Activated T-cell treated with anti-CD3 and anti-CD28 coated beads, Interleukin-2, amount 50 U/mL, for 72 hours (primary cell): ENCODE measurements around the gene WWOX. TPM values are rescaled to one million over a fixed set of nuclear protein-coding genes. Genes with fewer than 3 reads are reported as not detected.

Experiments used
- ATAC-seq, 2 donors: fragments of 150-1000 bp; cut with Tn5 transposase; replicated peaks in 1 of 2; 2 replicates each; pipeline ENCODE4 v1.10.0; 2021; ENCODE audit warnings: moderate library complexity in 2 of 2, mild to moderate bottlenecking in 1 of 2
- DNase-seq, 2 donors: peaks; one replicate each; pipeline ENCODE4 v3.0.0; 2021 to 2022; ENCODE audit warnings: mixed read lengths in 1 of 2
- H3K27ac Mint-ChIP-seq: one replicate; pipeline ENCODE4 v1.8.0; 2022; ENCODE audit warnings: mild to moderate bottlenecking, moderate library complexity, mixed read lengths
- H3K27me3 Mint-ChIP-seq: one replicate; pipeline ENCODE4 v1.8.0; 2022; ENCODE audit warnings: low read depth, mixed read lengths
- H3K36me3 Mint-ChIP-seq, 2 donors: one replicate each; pipeline ENCODE4 v1.8.0; 2022; ENCODE audit warnings: mixed read lengths in 2 of 2, mild to moderate bottlenecking in 1 of 2; ENCODE audit not compliant: insufficient read depth in 2 of 2
- H3K4me1 Mint-ChIP-seq: one replicate; pipeline ENCODE4 v1.8.0; 2022; ENCODE audit warnings: low read depth, mixed read lengths
- H3K4me3 Mint-ChIP-seq, 2 donors: one replicate each; pipeline ENCODE4 v1.8.0; 2022; ENCODE audit warnings: mild to moderate bottlenecking in 2 of 2, mixed read lengths in 2 of 2, moderate library complexity in 2 of 2
- H3K9me3 Mint-ChIP-seq, 2 donors: one replicate each; pipeline ENCODE4 v1.8.0; 2022; ENCODE audit warnings: mixed read lengths in 2 of 2
- total RNA-seq, 2 donors: library from RNA; stranded (reverse); gene quantifications; one replicate each; pipeline ENCODE4 v1.2.3, GENCODE V29; 2022

Gene WWOX
- total RNA-seq, 2 donors from 2014 or later: 21.2 to 21.5 TPM

DNA sequence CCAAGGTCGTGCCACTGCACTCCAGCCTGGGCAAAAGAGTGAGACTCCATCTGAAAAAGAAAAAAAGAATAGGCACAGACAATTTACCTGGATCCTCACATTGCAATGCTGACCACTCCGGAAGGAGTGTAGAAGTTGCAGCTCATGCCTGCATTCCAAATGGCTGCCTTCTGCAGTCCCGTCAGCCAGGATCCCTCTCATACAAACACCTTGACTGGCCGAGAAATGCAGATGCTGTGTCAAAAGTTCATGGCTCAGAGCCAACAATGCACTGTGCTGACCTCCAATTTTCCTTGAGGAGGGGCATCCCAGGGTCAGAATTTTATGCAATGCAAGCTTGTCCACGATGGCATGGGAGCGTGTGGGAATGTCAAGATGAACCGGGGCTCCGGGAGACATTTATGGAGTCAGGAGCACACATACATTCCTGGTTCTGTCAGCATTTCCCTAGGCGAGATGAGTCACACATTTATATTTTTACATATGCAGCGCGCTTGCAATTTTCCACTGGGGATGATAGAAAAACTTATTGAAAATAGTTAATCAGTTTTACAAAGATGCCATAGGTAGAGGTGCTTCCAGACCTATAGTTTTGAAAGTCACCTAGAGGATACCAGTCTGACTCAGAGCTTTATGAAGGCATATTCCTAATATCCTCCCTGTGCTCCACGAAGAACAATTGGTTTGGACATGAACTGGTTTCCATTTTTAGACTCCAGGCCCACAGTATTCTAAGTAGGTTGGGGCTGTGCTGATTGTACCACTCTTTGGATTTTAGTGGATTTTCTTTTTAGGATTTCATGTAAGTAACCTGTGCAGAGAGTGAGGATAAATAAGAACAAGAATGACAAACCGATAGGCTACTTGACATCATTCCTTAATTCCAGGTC, 886.5 kb downstream of the WWOX start:
- H3K27ac Mint-ChIP-seq: no peak overlapping the region
- ATAC-seq (no peak), DNase-seq (no peak)
- no peak overlapping the region for H3K4me3 Mint-ChIP-seq
- H3K27me3 Mint-ChIP-seq: peaks cover 6% of the 10 kb centered on the region
- peaks cover 0 to 2% of the 10 kb centered on the region in 2 donors for H3K36me3 Mint-ChIP-seq
- H3K4me1 Mint-ChIP-seq: peaks cover 6% of the 10 kb centered on the region
- no peaks in the 10 kb centered on the region for H3K9me3 Mint-ChIP-seq

DNA sequence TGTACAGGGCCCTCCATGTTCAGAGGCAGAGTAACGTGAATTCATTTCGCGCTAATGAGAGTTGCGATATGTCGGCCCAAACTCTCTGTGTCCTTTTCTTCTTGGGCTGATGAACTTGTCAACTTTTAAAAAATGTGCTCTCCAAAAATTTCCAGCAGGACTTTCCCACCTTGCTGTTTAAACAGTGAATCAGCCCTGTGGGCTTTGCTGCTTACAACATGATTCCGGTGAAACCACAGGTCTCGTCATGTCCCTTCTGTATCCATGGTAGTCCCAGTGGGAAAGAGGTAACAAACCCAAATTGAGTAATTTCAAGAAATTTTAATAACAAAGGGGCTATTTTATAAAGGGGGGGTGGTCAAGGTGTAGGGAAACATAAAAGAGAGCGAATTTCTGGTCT, 888.2 kb downstream of the WWOX start:
- Mint-ChIP-seq H3K27me3 (peaks cover 6% of the 10 kb centered on the region), H3K4me1 (peaks cover 6% of the 10 kb centered on the region), H3K36me3 (peaks cover 0 to 2% of the 10 kb centered on the region in 2 donors), H3K4me3 (no peak overlapping the region), H3K9me3 (no peaks in the 10 kb centered on the region), H3K27ac (no peak overlapping the region)
- ATAC-seq: no peak
- DNase-seq: no peak

DNA sequence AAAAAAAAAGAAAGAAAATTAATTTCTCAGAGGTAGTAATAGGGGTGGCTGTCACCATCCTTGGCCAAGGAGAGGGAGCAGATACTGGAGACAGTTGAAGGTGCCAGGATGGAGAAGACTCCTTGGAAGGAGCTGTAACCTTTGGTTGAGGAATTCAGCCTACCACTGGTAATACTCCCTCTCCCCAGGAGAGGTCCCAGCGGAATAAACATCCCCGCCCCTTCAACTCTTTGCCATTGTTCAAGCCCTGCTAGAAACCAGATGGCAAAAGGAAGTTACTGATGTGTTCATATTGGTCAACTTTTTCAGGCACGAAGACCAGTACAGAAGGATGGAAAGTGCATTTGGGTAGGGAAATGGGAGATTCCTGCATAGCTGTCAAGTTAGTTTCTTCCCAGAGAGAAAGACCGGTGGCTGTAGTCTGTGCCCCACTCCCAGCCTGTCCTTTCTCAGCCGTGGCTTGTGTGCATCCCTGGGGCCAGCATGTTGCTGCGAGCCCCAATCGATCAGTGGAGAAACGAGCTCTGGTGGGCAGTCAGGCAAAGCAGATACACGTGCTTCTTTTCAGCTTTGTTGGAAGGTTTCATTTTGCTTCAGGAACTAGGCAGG, 889.0 kb downstream of the WWOX start:
- no peaks in the 10 kb centered on the region for H3K36me3 Mint-ChIP-seq
- DNase-seq (no peak), ATAC-seq (no peak)
- H3K27ac Mint-ChIP-seq: no peak overlapping the region
- no peak overlapping the region for H3K4me3 Mint-ChIP-seq
- no peaks in the 10 kb centered on the region for H3K9me3 Mint-ChIP-seq
- peaks cover 6% of the 10 kb centered on the region for H3K27me3 Mint-ChIP-seq
- peaks cover 6% of the 10 kb centered on the region for H3K4me1 Mint-ChIP-seq

DNA sequence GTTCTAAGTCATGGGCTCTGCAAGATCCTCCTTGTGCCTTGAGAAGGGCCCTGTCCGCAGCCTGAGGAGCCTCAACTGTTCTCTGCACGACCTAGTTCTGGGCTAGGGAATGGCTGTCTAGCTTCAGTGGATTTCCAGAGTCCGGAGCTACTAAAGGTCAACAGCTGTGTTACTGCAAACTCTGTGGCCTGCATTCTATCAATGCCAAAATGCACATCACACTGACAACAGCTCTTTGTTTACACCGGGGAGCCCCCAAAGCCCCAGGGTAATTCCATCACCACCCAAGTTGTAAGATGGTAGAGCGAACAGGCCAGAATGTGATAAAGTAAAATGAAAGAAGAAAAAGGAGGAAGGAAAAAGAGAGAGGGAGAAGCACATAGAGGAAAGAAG, 890.9 kb downstream of the WWOX start:
- H3K27me3 Mint-ChIP-seq: peaks cover 6% of the 10 kb centered on the region
- no peaks in the 10 kb centered on the region for H3K36me3 Mint-ChIP-seq
- H3K27ac Mint-ChIP-seq: peak overlapping the region; percentile 92
- no peaks in the 10 kb centered on the region for H3K9me3 Mint-ChIP-seq
- no peak for ATAC-seq
- H3K4me3 Mint-ChIP-seq: no peak overlapping the region
- no peak for DNase-seq
- peaks cover 6% of the 10 kb centered on the region for H3K4me1 Mint-ChIP-seq

DNA sequence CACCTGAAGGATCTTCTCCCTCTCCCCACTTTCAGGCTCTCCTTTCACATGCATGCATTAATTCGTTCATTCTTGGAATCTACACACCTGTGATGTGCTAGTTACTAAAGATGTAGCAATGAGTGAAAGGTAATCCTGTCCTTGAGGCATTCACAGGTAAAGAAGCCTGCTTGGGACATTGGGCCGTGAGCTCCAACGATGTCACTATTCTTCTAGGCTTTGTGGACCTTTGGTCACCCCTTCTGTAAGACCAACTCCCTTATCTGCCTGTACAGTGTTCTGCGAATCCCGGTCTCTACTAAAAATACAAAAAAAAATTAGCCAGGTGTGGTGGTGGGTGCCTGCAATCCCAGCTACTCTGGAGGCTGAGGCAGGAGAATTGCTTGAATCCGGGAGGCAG, 892.5 kb downstream of the WWOX start:
- Mint-ChIP-seq H3K4me1 (peaks cover 6% of the 10 kb centered on the region), H3K27me3 (peaks cover 4% of the 10 kb centered on the region), H3K36me3 (no peaks in the 10 kb centered on the region), H3K9me3 (no peaks in the 10 kb centered on the region), H3K27ac (no peak overlapping the region), H3K4me3 (no peak overlapping the region)
- ATAC-seq (no peak), DNase-seq (no peak)

DNA sequence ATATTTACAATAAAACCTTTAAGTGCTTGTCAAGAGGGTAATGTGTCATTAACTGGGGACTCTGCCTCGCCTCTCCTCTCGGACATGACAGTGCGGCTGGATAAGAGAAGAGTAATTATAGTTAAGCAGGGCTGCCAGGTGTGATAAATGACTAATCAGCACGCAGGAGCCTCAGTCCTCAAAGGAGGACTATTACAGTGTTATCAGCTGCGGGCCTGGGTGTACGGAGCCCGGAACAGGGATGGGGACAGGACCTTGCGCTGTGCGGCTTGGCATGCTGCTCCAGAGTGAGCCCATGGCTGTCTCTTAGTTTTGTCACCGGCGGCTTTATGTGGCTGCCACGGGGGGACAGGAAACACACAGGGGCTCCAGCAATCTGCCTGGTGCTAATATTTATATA, 893.9 kb downstream of the WWOX start:
- no peaks in the 10 kb centered on the region for H3K36me3 Mint-ChIP-seq
- peaks cover 6% of the 10 kb centered on the region for H3K4me1 Mint-ChIP-seq
- no peak for ATAC-seq
- H3K4me3 Mint-ChIP-seq: no peak overlapping the region
- H3K9me3 Mint-ChIP-seq: no peaks in the 10 kb centered on the region
- no peak for DNase-seq
- H3K27ac Mint-ChIP-seq: no peak overlapping the region
- H3K27me3 Mint-ChIP-seq: no peaks in the 10 kb centered on the region

DNA sequence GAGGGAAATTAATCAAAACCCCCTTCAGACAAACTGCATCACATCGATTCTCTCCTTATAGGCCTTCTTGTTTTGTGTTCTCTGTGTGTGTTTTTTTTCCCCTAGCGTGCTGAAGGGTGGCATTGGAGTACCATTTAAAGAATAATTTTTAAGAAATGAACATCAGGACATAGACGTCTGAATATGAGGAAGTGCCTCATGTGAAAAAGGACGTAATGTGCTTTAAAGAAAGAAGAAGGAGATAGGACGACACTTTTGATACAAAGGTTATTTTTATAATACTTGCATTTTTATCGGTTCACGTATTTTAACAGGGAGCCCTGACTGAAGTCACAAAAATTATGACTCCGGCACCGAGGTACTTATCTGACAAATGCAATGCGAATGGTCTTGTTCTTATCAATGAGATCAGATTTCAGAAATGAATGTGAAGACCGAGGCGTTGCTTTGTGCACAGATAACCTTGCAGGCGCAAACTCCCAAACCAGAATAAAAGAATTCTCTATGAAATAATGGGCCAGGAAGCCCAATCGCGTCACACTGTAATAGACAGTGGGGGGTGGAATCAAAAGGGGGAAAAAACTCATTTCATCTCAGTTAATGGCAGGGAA, 894.8 kb downstream of the WWOX start:
- Mint-ChIP-seq H3K9me3 (no peaks in the 10 kb centered on the region), H3K27me3 (no peaks in the 10 kb centered on the region), H3K4me1 (peaks cover 5% of the 10 kb centered on the region), H3K36me3 (no peaks in the 10 kb centered on the region), H3K27ac (no peak overlapping the region), H3K4me3 (no peak overlapping the region)
- ATAC-seq (no peak), DNase-seq (no peak)

DNA sequence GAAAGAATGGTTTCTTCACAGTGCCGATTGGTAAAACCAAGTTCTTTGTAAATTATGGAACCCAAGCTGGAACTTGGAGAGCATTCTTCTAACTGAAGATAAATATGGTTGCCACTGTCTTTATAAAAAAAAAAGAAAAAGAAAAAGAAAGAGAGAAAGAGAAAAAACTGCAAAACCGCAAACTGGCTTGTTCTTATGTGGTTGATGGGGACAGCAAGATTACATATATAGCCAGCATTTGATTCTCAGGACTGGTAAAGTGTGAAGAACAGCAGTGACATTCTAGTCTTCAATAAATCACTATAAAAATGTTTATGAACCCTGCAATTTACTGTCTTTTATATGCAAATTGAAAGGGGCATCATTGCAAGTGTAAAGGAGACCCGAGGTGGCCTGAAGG, 896.0 kb downstream of the WWOX start:
- Mint-ChIP-seq H3K9me3 (no peaks in the 10 kb centered on the region), H3K27me3 (no peaks in the 10 kb centered on the region), H3K36me3 (no peaks in the 10 kb centered on the region), H3K27ac (peak overlapping the region; percentile 77), H3K4me1 (no peaks in the 10 kb centered on the region), H3K4me3 (no peak overlapping the region)
- DNase-seq (no peak), ATAC-seq (no peak)

DNA sequence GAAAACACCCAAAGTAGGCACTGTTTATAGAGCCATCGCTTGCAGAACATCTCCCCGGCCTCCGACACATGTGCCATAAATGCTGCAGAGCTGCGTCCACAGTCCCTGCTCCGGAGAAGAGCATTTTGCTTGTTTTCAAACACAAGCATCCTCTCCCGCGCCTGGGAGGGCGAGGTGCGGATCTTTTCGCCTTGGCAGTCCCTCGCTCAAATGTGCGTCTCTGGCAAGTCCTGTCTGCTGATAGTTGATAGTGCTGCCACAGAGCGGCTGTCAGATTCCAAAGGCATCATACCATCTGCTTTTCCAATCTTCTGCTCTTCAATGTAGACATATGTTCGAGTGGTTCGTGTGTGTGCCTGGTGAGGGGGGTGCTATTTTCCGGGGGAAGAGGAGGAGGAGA, 897.3 kb downstream of the WWOX start:
- no peak for ATAC-seq
- H3K27ac Mint-ChIP-seq: no peak overlapping the region

DNA sequence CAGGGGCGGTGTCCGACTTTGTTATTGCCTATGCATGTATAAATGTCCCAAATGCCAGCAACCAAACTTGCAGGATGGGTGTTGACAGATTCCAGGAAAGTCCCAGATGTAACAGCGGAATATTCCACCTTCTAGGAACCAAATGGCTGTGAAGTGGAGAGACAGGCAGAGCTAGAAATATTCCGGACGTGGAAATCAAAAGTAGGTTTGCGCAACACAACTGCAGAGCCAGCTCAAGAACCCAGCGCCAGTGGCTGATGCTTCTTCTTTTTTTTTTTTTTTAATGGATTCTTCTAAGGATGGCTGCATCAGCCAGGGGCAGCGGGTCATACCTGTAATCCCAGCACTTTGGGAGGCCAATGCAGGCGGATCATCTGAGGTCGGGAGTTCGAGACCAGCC, 899.4 kb downstream of the WWOX start:
- DNase-seq (no peak), ATAC-seq (no peak)
- Mint-ChIP-seq H3K36me3 (no peaks in the 10 kb centered on the region), H3K27ac (no peak overlapping the region), H3K4me1 (no peaks in the 10 kb centered on the region), H3K9me3 (no peaks in the 10 kb centered on the region), H3K4me3 (no peak overlapping the region), H3K27me3 (no peaks in the 10 kb centered on the region)

More for the DNA sequence above, 897.3 kb downstream of the WWOX start:
- no peaks in the 10 kb centered on the region for H3K9me3 Mint-ChIP-seq
- no peaks in the 10 kb centered on the region for H3K27me3 Mint-ChIP-seq
- H3K4me3 Mint-ChIP-seq: no peak overlapping the region
- H3K36me3 Mint-ChIP-seq: no peaks in the 10 kb centered on the region
- H3K4me1 Mint-ChIP-seq: no peaks in the 10 kb centered on the region
- no peak for DNase-seq

DNA sequence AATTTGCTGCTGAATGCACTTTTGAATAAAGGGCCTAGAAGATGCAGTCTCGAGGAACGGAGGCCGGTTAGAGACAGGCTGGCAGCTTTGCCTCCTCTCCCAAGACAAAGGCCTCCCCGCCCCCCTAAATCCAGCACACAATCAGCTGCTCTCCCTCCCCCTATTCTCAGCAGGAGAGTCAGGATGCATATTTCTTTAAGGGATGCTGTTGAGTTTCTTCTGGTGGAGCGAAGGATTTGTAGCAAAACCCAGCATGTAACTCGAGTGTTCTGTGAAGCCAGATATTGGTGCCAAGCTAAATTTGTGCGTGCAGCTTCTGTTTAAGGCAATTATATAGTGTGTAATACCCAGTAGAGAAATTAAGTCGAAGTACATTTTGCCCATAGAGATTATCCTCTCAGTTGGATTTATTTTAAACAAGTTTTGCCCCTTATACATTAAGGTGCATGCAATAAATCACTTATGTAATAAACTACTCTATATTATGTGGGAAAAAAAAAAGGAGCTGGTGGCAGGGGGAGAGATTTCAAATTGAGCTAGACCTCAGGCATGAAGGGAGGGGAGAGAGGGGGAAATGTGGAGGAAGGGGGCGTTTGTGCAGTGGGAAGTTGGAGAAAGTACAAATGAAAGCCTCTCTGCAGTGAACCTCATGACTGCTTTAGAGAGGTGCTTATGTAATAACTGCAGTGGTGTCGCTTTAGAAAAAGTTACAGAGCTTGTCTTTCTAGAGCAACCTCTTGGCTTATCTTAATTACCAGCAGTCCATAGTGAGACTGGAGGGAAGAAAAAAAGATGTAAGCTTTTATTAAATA, 901.9 kb downstream of the WWOX start:
- Mint-ChIP-seq H3K9me3 (no peaks in the 10 kb centered on the region), H3K27ac (no peak overlapping the region), H3K27me3 (no peaks in the 10 kb centered on the region), H3K4me1 (no peaks in the 10 kb centered on the region), H3K4me3 (no peak overlapping the region), H3K36me3 (no peaks in the 10 kb centered on the region)
- DNase-seq: no peak
- no peak for ATAC-seq

DNA sequence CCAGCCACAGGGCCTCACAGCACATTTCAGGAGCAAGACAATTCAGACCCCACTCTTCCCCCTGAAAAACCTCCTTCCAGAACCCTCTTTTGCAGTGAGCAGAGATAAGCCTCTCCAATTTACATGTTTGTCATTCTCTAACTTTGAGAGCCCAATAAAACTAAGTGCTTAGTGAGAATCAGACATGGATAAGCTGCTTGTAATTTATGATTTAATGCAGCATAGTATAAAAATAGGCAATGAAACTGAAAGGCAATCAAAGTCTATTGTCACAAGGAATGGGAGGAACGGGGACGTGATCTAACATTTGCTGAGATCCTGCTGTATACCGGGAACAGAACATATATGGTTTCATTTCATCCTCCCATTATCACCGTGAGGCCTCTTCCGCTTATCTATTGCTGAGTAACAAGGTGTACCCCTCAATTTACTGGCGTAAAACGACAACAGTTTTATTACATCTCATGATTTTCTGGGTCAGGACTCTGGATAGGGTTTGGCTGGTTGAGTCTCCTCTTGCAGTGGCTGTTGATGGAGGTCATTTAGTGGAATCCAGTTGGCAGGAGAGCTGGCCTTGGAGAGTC, 903.7 kb downstream of the WWOX start:
- H3K4me1 Mint-ChIP-seq: peaks cover 17% of the 10 kb centered on the region
- DNase-seq (no peak), ATAC-seq (no peak)
- no peaks in the 10 kb centered on the region for H3K27me3 Mint-ChIP-seq
- H3K9me3 Mint-ChIP-seq: peaks cover 0 to 4% of the 10 kb centered on the region in 2 donors
- H3K27ac Mint-ChIP-seq: no peak overlapping the region
- no peak overlapping the region for H3K4me3 Mint-ChIP-seq
- peaks cover 0 to 4% of the 10 kb centered on the region in 2 donors for H3K36me3 Mint-ChIP-seq
